H1 (cell line): ENCODE data around the gene RNU4-1. TPM values are rescaled to one million over a fixed set of nuclear protein-coding genes. Genes with fewer than 3 reads are reported as not detected.

Experiments used
- CTCF ChIA-PET: fragments of 300-600 bp; sonication (Branson Sonifier 250); formaldehyde crosslinking; loops from one replicate; lab custom pipeline; 2021; ENCODE audit not compliant: partially characterized antibody; lab: Charles Lee
- POLR2A ChIA-PET: fragments of 300-600 bp; sonication (Branson Sonifier 250); formaldehyde crosslinking; loops from one replicate; lab custom pipeline; 2021; ENCODE audit warnings: inconsistent platforms; ENCODE audit not compliant: partially characterized antibody; lab: Charles Lee
- DNase-seq, 2 experiments: peaks; one replicate each; pipeline versions ENCODE4 v3.0.0 to v3.0.0-alpha.2; 2010 to 2022; ENCODE audit warnings: low spot score in 2 of 2, low read depth in 1 of 2, mixed read lengths in 1 of 2
- FAIRE-seq: peaks from 2 replicates; lab custom pipeline; 2011; peaks lifted over from hg19 to GRCh38; lab: Jason Lieb, UNC
- H2AFZ ChIP-seq: 2 replicates; pipeline ENCODE4 v1.8.1; 2012; ENCODE audit warnings: low read length, inconsistent platforms
- H2AK5ac ChIP-seq: 2 replicates; pipeline ENCODE4 v1.6.1; 2013; ENCODE audit warnings: low read depth, low read length
- H2BK120ac ChIP-seq: replicated peaks from 2 replicates; pipeline ENCODE3; 2013; ENCODE audit warnings: low read depth, low read length, inconsistent platforms
- H2BK12ac ChIP-seq: 2 replicates; pipeline ENCODE4 v1.6.1; 2013; ENCODE audit warnings: low read depth, low read length
- H2BK15ac ChIP-seq: 2 replicates; pipeline ENCODE4 v1.6.1; 2013; ENCODE audit warnings: low read length
- H2BK20ac ChIP-seq: 2 replicates; pipeline ENCODE4 v1.6.1; 2013; ENCODE audit warnings: low read length
- H2BK5ac ChIP-seq: 2 replicates; pipeline ENCODE4 v1.6.1; 2013; ENCODE audit warnings: low read depth, low read length
- H3K14ac ChIP-seq: 2 replicates; pipeline ENCODE4 v1.6.1; 2013; ENCODE audit warnings: inconsistent platforms; ENCODE audit not compliant: insufficient read length
- H3K18ac ChIP-seq: 2 replicates; pipeline ENCODE4 v1.6.1; 2013; ENCODE audit warnings: low read length; ENCODE audit errors: extremely low read depth
- H3K23ac ChIP-seq: 2 replicates; pipeline ENCODE4 v1.6.1; 2013; ENCODE audit warnings: inconsistent platforms; ENCODE audit not compliant: insufficient read length
- H3K23me2 ChIP-seq: 2 replicates; pipeline ENCODE4 v1.6.1; 2013; ENCODE audit warnings: low read depth, low read length
- H3K27ac ChIP-seq: 2 replicates; pipeline ENCODE4 v1.6.1; 2011; ENCODE audit warnings: low read depth, low read length, inconsistent platforms
- H3K27me3 ChIP-seq, 4 experiments: replicated peaks in 1 of 4; 1 replicate in 1 of 4; 2 replicates in 3 of 4; pipeline versions ENCODE4 v1.6.1 to v1.8.1; 2011 to 2013; ENCODE audit warnings: low read length in 3 of 4, mild to moderate bottlenecking in 3 of 4, inconsistent platforms in 2 of 4, mixed read lengths in 2 of 4, moderate library complexity in 1 of 4; ENCODE audit not compliant: control insufficient read depth in 3 of 4, insufficient read depth in 3 of 4; ENCODE audit errors: extremely low read depth in 1 of 4
- H3K36me3 ChIP-seq, 4 experiments: 2 replicates each; pipeline versions ENCODE4 v1.6.1 to v1.8.1; 2011 to 2013; ENCODE audit warnings: mild to moderate bottlenecking in 4 of 4, low read length in 3 of 4, moderate library complexity in 2 of 4, control low read depth in 1 of 4, inconsistent platforms in 1 of 4; ENCODE audit not compliant: insufficient read depth in 4 of 4, control insufficient read depth in 2 of 4
- H3K4ac ChIP-seq: replicated peaks from 2 replicates; pipeline ENCODE3; 2013; ENCODE audit warnings: low read length, low read depth, mixed read lengths, inconsistent platforms; ENCODE audit not compliant: insufficient read length
- H3K4me1 ChIP-seq, 4 experiments: replicated peaks in 1 of 4; 1 replicate in 1 of 4; 2 replicates in 3 of 4; pipeline versions ENCODE4 v1.6.1 to v1.8.1; 2011 to 2013; ENCODE audit warnings: low read length in 3 of 4, inconsistent platforms in 2 of 4, mixed read lengths in 1 of 4; ENCODE audit not compliant: insufficient read depth in 4 of 4, control insufficient read depth in 3 of 4
- H3K4me2 ChIP-seq, 2 experiments: 2 replicates each; pipeline versions ENCODE4 v1.6.1 to v1.8.1; 2011 to 2013; ENCODE audit warnings: low read depth in 2 of 2, low read length in 2 of 2, control low read depth in 1 of 2, inconsistent platforms in 1 of 2, mild to moderate bottlenecking in 1 of 2; ENCODE audit not compliant: insufficient read depth in 1 of 2
- H3K4me3 ChIP-seq, 4 experiments: fragments of 200-600, 300-600 bp in 1 of 4; sonication (generic), shearing (Covaris generic), sonication (Bioruptor Twin) in 1 of 4; 2 replicates each; pipeline versions ENCODE4 v1.5.1 to v1.8.1; 2011 to 2016; ENCODE audit warnings: low read length in 4 of 4, low read depth in 3 of 4, control low read depth in 2 of 4, inconsistent platforms in 2 of 4, mild to moderate bottlenecking in 2 of 4, mixed read lengths in 1 of 4, moderate library complexity in 1 of 4; ENCODE audit not compliant: insufficient read depth in 2 of 4; ENCODE audit errors: extremely low read depth in 1 of 4
- H3K56ac ChIP-seq: replicated peaks from 2 replicates; pipeline ENCODE3; 2013; ENCODE audit warnings: low read depth, mild to moderate bottlenecking, mixed read lengths, low read length, inconsistent platforms; ENCODE audit not compliant: insufficient read length
- H3K79me1 ChIP-seq: 2 replicates; pipeline ENCODE4 v1.6.1; 2013; ENCODE audit warnings: low read depth, low read length, control low read depth
- H3K79me2 ChIP-seq, 2 experiments: 2 replicates each; pipeline versions ENCODE4 v1.6.1 to v1.8.1; 2012 to 2013; ENCODE audit warnings: low read length in 2 of 2, mild to moderate bottlenecking in 2 of 2, inconsistent platforms in 1 of 2; ENCODE audit not compliant: insufficient read depth in 2 of 2, control insufficient read depth in 1 of 2
- H3K9ac ChIP-seq, 4 experiments: replicated peaks in 1 of 4; 1 replicate in 1 of 4; 2 replicates in 3 of 4; pipeline versions ENCODE4 v1.6.1 to v1.8.1; 2011 to 2013; ENCODE audit warnings: low read depth in 3 of 4, low read length in 3 of 4, control low read depth in 2 of 4, mild to moderate bottlenecking in 2 of 4, moderate library complexity in 2 of 4, inconsistent platforms in 1 of 4; ENCODE audit errors: extremely low read depth in 1 of 4
- H3K9me3 ChIP-seq, 2 experiments: 2 replicates each; pipeline versions ENCODE4 v1.6.1 to v1.8.1; 2012 to 2013; ENCODE audit warnings: mild to moderate bottlenecking in 2 of 2, moderate library complexity in 2 of 2, control low read depth in 1 of 2, inconsistent platforms in 1 of 2, low read depth in 1 of 2, low read length in 1 of 2, mixed read lengths in 1 of 2; ENCODE audit not compliant: insufficient read depth in 2 of 2
- H4K20me1 ChIP-seq, 2 experiments: replicated peaks in 1 of 2; 2 replicates each; pipeline versions ENCODE3 to v1.8.1; 2011 to 2013; ENCODE audit warnings: inconsistent platforms in 2 of 2, low read length in 2 of 2, mild to moderate bottlenecking in 1 of 2; ENCODE audit not compliant: insufficient read depth in 2 of 2, control insufficient read depth in 1 of 2
- H4K5ac ChIP-seq: 2 replicates; pipeline ENCODE4 v1.6.1; 2013; ENCODE audit warnings: low read length, low read depth, mixed read lengths, inconsistent platforms; ENCODE audit not compliant: insufficient read length
- H4K8ac ChIP-seq: 2 replicates; pipeline ENCODE4 v1.8.0; 2013; ENCODE audit warnings: mild to moderate bottlenecking, moderate library complexity, low read length, inconsistent platforms; ENCODE audit not compliant: insufficient read depth; ENCODE audit errors: extremely low read depth
- H4K91ac ChIP-seq: replicated peaks from 2 replicates; pipeline ENCODE3; 2013; ENCODE audit warnings: low read length, mixed read lengths, inconsistent platforms; ENCODE audit not compliant: insufficient read length
- BRCA1 ChIP-seq: IDR thresholded peaks from 2 replicates; pipeline ENCODE4 v1.6.1; 2012; ENCODE audit warnings: low read depth, low read length, improper control_type of control experiment
- CTCF ChIP-seq, 3 experiments: IDR thresholded peaks; 1 replicate in 2 of 3; 2 replicates in 1 of 3; pipeline versions ENCODE4 v1.5.1 to v1.6.1; 2011; ENCODE audit warnings: low read length in 3 of 3, mild to moderate bottlenecking in 3 of 3, inconsistent platforms in 2 of 3, low read depth in 1 of 3, moderate library complexity in 1 of 3; ENCODE audit not compliant: insufficient read depth in 1 of 3; ENCODE audit errors: control extremely low read depth in 1 of 3
- E2F6 ChIP-seq: IDR thresholded peaks from 2 replicates; pipeline ENCODE4 v1.6.1; 2012; ENCODE audit warnings: inconsistent platforms
- GABPA ChIP-seq: IDR thresholded peaks from 2 replicates; pipeline ENCODE4 v1.6.1; 2011; ENCODE audit warnings: mild to moderate bottlenecking, low read length, moderate library complexity, borderline replicate concordance; ENCODE audit not compliant: insufficient read depth
- HDAC2 ChIP-seq, 2 experiments: fragments of 300-600 bp in 1 of 2; sonication (generic) in 1 of 2; IDR thresholded peaks; 2 replicates each; pipeline ENCODE4 v1.6.1; 2011 to 2012; ENCODE audit warnings: low read depth in 2 of 2, low read length in 2 of 2, mild to moderate bottlenecking in 2 of 2, moderate library complexity in 2 of 2, borderline replicate concordance in 1 of 2, inconsistent platforms in 1 of 2
- JUND ChIP-seq: IDR thresholded peaks from 2 replicates; pipeline ENCODE4 v1.6.1; 2011; ENCODE audit warnings: mild to moderate bottlenecking, improper control_type of control experiment, low read length
- MAX ChIP-seq: IDR thresholded peaks from 2 replicates; pipeline ENCODE4 v1.6.1; 2012; ENCODE audit warnings: inconsistent platforms
- POLR2A ChIP-seq, 2 experiments: IDR thresholded peaks; 1 replicate in 1 of 2; 2 replicates in 1 of 2; pipeline ENCODE4 v1.6.1; 2011; ENCODE audit warnings: low read depth in 2 of 2, low read length in 2 of 2, mild to moderate bottlenecking in 2 of 2; ENCODE audit errors: control extremely low read depth in 1 of 2
- SIX5 ChIP-seq: IDR thresholded peaks from 2 replicates; pipeline ENCODE4 v1.6.1; 2011; ENCODE audit warnings: mild to moderate bottlenecking, low read depth, low read length
- TAF1 ChIP-seq: IDR thresholded peaks from 2 replicates; pipeline ENCODE4 v1.6.1; 2011; ENCODE audit warnings: mild to moderate bottlenecking, low read depth, low read length
- WGBS, 2 experiments: shearing (Covaris generic) in 1 of 2; methylation state at CpG; one replicate each; pipeline versions ENCODE4 v1.1.6 to v1.1.7; 2013 to 2015; ENCODE audit warnings: low lambda C conversion rate in 2 of 2, mixed read lengths in 2 of 2, inconsistent platforms in 1 of 2, low coverage in 1 of 2, missing lambda C conversion rate in 1 of 2; ENCODE audit not compliant: insufficient replicate concordance in 2 of 2, insufficient coverage in 1 of 2, insufficient read length in 1 of 2; ENCODE audit errors: extremely low coverage in 1 of 2, missing lambda C conversion rate in 1 of 2; 5-methylcytosine and 5-hydroxymethylcytosine counted together
- polyA plus RNA-seq, 7 experiments: library from polyadenylated mRNA; depleted of rRNA in 3 of 7; stranded (reverse) in 5 of 7; unstranded in 2 of 7; fragments of >200 nt in 5 of 7; fragments of 200-250 nt in 2 of 7; gene quantifications; 1 replicate in 5 of 7; 2 replicates in 1 of 7; 4 replicates in 1 of 7; pipeline versions ENCODE4 v1.2.1 to v1.2.3, GENCODE V29; 2011 to 2013; ENCODE audit warnings: missing spikeins in 2 of 7, mixed read lengths in 2 of 7
- total RNA-seq: library from RNA; stranded (reverse); fragmentation: NEBNext Ultra II Directional; extraction: Animal tissue kit (Norgen Biotek cat#: 25700); gene quantifications from 2 replicates; pipeline ENCODE4 v1.2.1, GENCODE V29; 2021

The RNU4-1 gene
- total and polyA plus RNA-seq, 2 of the 8 experiments (the other 6 are each of a cell fraction or from before 2014, with no cell fraction given) = under 0.01 to 1,424 TPM

GRCh38 chr12:120287491-120287890 lies 5.5 kb downstream of the RNU4-1 start:
- no peak for FAIRE-seq
- H2BK15ac ChIP-seq = no peak overlapping the region
- peaks cover 4% of the 10 kb centered on the region; the same call in 1 of the 2 replicates for H3K23me2 ChIP-seq
- H3K79me2 ChIP-seq = no peaks in the 10 kb centered on the region
- no peak overlapping the region for H2AK5ac ChIP-seq
- no peak overlapping the region for H3K56ac ChIP-seq
- H2BK5ac ChIP-seq = no peak overlapping the region
- peaks cover 0 to 7% (median 4%) of the 10 kb centered on the region in 4 experiments; a peak in 4 of 7 replicates for H3K4me1 ChIP-seq
- no peak overlapping the region; the same call in 1 of the 2 replicates for H3K18ac ChIP-seq
- POLR2A ChIA-PET = interaction anchor here (1.7 to 67.0 kb wide), 3 partner anchors 12 to 59 kb away, joined by 6 to 4270 read pairs (median 8); partner anchors contain the start of genes GCN1, PXN and RPLP0
- no peaks in the 10 kb centered on the region for H3K36me3 ChIP-seq
- no peak overlapping the region for H2BK120ac ChIP-seq
- WGBS, 2 experiments = 81% methylated on average over 9 of the region's 12 CpGs; no CpG with 5 or more reads in 1 of the 2 experiments
- no peaks in the 10 kb centered on the region for H3K9me3 ChIP-seq
- no peak overlapping the region for H2AFZ ChIP-seq
- H3K27ac ChIP-seq = no peak overlapping the region
- H3K9ac ChIP-seq = no peak overlapping the region; a peak in 1 of 7 replicates
- no peak overlapping the region for H3K14ac ChIP-seq
- no peaks in the 10 kb centered on the region for H3K79me1 ChIP-seq
- no peak overlapping the region for H4K5ac ChIP-seq
- TF ChIP-seq GABPA (no peak), E2F6 (no peak), HDAC2 (IDR thresholded peaks at IDR 0.05; ENCODE audit: borderline replicate concordance in 1 of 2, low read depth in 2 of 2, low read length in 2 of 2) (no peak), JUND (no peak), MAX (no peak), SIX5 (no peak), POLR2A (IDR thresholded peaks at IDR 0.05; ENCODE audit: control extremely low read depth in 1 of 2, low read depth in 2 of 2, low read length in 2 of 2) (no peak), TAF1 (no peak), CTCF (IDR thresholded peaks at IDR 0.05; ENCODE audit: control extremely low read depth in 1 of 3, insufficient read depth in 1 of 3, low read depth in 1 of 3, low read length in 3 of 3) (no peak), BRCA1 (no peak)
- H3K4me2 ChIP-seq = no peak overlapping the region
- no peak overlapping the region for H4K8ac ChIP-seq
- H3K27me3 ChIP-seq = no peaks in the 10 kb centered on the region
- no peak overlapping the region for H3K4ac ChIP-seq
- no peak overlapping the region for H3K4me3 ChIP-seq
- DNase-seq = no peak
- no peak overlapping the region for H4K91ac ChIP-seq
- H3K23ac ChIP-seq = no peak overlapping the region
- no peak overlapping the region for H2BK20ac ChIP-seq
- CTCF ChIA-PET = interaction anchor here (0.8 to 8.9 kb wide), 4 partner anchors 15 to 59 kb away, joined by 3 to 91 read pairs (median 14); partner anchors contain the start of gene SIRT4
- no peaks in the 10 kb centered on the region for H4K20me1 ChIP-seq
- 0 out of 2 replicates have a peak overlapping the region, but pooled peaks have one; percentile 33 for H2BK12ac ChIP-seq
